Activated CD4-positive, alpha-beta T cell treated with anti-CD3 and anti-CD28 coated beads for 4 hours (primary cell): ENCODE data around the gene PUS3.

ENCODE experiments used
- DNase-seq, 2 donors: peaks; one replicate each; pipeline ENCODE4 v3.0.0-alpha.2; 2020

Gene PUS3, protein sequence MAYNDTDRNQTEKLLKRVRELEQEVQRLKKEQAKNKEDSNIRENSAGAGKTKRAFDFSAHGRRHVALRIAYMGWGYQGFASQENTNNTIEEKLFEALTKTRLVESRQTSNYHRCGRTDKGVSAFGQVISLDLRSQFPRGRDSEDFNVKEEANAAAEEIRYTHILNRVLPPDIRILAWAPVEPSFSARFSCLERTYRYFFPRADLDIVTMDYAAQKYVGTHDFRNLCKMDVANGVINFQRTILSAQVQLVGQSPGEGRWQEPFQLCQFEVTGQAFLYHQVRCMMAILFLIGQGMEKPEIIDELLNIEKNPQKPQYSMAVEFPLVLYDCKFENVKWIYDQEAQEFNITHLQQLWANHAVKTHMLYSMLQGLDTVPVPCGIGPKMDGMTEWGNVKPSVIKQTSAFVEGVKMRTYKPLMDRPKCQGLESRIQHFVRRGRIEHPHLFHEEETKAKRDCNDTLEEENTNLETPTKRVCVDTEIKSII

DNA sequence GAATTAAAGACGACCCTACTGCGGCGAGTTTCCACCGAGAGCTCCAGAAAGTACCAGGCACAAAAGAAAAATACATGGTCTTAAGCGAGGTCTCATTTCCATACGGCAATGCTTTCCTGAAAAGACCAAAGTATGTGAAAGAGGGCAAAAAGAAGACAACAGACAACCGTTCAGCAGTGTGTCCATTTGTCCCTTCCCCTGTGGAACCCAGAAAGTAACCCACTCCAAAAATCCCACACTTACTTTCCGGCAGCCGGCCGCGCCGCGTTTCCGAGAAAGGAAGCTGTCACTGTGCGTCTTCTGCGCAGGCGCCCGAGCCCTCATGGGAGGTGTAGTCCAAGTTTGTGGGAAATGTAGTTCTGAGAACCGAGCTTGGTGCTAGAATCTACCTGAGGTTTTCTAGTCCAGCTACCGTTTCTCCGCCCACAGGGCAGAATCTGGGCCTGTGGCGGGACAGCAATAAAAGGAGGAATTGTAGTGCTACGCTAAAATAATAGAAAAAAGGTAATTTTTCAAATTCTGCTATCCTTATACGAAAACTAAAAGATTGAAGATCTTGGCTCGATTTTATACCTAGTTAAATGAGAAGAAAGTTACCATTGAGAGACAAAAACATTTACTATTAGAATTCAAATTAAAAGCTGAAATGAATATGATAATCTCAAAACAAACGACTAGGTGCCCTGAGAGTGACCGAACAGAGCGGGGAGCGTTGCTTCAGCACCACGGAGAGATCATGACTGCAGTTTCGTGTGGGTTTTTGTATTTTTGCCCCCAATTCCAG is at the start of gene PUS3:
Gene PUS3 (minus strand): TSS at position 280 of the 784 bp plus-strand sequence. CDS start 6,922 bp downstream, outside the sequence.
- DNase-seq = peak; percentile 88 to 89

DNA sequence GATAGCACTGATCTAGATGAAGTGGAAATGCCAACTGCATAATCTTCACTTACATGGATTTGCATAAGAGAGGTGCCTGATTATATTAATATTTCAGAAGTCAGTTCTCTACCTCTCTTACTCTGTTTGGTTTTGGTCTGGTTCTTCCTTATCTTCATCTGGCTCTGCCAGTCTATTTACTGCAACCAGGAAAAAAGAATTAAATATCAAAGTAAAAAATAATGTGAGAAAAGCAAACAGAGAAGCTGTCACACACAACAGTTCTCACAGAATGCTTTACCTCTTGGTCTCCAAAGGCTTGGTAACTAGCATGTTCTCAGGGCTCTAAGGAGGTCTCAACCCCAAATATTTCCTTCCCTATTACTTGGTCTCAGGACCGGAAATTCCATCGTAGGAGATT is 49.6 kb upstream of the PUS3 start:
- DNase-seq = no peak

DNA sequence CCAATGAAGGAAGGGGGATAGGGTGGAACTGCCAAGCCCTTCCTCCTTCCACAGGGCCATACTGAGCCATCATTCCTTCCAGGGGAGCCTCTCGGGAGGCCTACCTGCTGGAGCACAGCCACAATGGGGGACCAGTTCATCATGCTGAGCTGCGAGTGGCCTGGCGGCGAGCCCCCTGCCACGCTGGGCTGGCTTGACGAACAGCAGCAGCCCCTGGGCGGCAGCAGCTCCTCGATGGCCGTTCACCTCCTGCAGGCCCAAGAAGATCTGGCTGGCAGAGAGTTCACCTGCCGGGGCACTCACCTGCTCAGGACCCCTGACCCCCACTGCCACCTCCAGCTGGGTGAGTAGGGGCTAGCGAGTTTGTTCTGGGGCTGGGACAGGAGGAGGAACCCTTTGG is 48.7 kb upstream of the PUS3 start:
- no peak for DNase-seq

DNA sequence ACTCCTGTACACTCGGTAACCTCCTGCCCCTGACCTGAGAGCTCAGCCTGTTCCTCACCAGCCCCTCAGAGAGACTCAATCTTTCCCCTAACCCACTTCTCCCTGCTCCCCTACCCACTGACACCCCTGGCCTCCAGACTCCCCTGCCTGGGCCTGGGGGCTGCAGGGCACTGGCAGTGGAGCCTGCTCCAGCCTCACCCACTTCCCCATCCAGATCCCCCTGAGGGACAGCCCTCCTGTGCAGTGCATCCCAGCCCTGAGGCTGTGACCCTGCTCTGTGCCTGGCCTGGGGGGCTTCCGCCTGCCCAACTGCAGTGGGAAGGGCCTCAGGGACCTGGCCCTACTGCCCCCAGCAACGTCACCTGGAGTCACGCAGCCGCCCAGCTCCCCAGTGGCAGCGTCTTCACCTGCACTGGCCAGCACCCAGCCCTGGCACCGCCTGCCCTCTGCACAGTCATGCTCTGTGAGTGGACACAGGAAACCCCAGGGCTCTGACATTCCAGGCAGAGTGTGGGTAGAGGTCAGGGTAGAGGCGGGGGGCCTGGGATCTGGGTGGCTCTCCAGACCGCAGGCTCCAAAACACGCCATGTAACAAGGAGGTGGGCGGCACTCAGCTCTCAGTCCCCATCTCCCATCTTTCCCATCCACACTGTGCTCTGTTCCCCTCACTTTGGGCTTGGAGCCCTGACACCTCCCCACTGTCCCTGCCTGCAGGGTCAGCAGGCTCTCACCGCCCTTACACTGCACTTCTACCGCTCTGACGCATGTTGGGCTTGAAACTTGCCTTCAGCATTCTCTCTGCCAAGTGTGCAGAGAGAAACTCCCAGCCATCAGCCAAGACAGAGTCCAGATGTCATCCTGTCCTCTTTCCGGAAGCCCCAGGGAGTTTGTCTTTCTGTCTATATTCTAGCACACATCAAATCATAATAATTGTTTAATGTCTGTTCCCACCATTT is 48.0 kb upstream of the PUS3 start:
- DNase-seq = no peak

DNA sequence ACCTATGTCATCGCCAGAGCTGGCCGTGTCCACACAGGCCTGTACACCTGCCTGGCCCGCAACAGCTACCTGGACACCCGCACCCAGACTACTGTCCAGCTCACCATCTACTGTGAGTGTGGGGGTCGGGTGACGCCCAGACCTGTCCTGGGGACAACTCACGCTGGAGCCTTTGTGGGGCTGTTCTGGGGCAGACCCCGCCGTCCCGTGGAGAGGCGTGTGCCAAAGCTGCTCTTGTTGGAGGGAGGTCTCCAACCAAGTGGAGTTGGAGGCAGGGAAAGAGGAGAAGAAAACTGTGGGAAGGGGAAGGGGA is 47.1 kb upstream of the PUS3 start:
- no peak for DNase-seq

DNA sequence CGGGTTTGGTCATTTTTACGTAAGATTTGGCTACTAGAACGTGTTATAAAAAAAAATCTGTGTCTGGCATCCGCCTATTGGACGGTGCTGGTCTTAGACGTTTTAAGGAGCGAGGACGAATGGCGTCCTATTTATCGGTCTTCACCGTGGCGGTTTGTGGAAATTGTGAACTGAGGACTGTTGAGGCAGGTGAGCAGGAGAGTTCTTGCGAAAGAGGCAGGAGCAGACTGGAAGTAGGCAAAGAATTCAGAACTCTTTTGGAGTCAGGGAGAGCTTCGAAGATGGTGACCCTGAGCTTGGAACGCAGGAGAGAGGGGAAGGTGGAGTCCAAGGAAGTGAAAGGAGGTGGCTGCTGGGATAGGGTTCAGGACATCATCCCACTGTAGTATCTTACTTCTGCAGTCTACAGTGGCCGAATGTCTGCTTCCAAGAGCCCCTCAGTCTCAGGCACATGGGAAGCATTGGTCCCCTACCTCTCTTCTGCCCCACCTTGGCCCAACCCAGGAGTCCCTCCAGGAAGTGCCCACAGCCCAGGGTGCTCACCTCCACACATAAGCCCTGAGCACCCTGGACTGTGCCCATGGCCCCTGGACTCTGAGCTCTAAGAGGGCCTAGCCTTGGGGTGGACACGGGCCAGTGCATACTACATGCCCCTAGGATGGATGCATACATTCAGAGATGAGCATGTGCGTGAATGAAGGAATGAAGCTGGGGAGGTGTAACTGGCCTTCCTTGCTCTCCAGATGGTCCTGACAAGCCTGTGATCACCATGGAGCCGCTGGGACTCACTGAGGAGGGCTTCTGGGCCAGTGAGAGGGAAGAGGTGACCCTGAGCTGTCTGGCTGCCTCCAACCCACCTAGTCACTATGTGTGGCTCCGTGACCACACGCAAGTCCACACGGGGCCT is 46.5 kb upstream of the PUS3 start:
- no peak for DNase-seq

DNA sequence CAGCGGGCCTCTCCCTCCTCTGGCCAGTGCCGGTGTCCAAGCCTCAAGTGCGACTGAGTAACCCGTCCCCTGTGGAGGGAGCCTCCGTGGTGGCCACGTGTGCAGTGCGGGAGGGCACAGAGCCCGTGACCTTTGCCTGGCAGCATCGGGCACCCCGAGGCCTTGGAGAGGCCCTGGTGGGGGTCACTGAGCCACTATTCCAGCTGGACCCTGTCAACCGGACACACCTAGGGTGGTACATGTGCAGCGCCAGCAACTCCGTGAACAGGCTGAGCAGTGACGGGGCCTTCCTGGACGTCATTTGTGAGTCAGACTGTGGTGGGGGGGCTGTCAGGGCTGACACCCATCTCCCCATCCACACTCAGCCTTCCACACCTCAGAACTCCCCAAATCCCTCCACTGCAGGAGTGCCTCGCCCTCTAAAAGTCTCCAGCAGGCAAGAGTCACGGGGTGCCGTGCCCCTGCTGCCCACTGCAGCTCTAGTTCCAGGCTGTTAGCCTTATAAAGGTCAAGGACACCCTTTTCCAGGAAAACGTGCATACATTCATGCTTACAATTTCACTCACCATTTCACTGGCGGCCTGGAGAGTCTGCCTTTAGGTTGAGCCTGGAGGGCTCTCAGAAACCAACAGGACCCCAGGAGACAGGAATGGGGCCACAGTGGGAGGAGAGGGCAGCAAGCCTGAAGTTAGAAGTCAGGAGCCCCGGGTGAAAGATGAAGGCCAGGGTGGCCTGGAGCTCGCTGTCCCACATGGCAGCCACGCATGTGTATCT is 45.5 kb upstream of the PUS3 start:
- DNase-seq = no peak

DNA sequence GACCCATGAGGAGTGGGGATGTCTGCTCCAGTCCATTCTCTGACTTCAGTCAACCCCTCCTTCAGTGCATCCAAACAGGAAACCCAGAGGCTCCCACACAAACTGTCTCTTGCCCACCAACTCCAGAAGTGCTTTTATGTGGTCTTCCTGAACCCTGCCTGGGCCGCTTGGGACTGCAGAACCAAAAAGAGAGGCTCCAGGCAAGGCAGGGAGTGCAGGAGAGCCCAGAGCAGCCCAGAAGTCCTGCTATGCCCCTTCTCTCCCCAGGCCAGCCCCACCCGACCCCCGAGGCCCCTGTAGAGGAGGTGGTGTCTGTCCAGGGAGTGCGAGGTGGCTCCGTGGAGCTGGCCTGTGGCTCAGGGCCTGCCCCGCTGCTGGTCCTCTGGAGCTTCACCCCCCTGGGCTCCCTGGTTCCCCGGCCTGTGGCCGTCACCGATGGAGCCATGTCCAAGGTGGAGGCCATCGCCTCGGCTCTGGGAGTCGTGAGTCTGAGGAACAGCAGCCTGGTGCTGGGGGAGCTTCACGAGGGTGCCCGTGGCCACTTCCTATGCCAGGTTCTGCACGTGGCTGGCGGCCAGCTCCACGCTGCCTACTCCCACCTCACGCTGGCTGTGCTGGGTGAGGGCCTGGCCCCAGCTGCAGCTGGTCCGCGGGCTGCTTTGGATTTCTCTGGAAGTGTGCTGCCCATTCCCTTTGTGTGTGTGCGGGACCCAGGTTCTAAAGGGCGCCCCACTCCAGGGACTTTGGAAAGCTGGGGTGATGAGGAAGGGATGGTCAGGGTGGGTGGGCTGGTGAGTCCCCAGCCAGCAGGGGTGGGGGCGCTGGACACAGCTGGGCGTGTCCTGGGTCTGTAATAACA is 44.6 kb upstream of the PUS3 start:
- DNase-seq = no peak

DNA sequence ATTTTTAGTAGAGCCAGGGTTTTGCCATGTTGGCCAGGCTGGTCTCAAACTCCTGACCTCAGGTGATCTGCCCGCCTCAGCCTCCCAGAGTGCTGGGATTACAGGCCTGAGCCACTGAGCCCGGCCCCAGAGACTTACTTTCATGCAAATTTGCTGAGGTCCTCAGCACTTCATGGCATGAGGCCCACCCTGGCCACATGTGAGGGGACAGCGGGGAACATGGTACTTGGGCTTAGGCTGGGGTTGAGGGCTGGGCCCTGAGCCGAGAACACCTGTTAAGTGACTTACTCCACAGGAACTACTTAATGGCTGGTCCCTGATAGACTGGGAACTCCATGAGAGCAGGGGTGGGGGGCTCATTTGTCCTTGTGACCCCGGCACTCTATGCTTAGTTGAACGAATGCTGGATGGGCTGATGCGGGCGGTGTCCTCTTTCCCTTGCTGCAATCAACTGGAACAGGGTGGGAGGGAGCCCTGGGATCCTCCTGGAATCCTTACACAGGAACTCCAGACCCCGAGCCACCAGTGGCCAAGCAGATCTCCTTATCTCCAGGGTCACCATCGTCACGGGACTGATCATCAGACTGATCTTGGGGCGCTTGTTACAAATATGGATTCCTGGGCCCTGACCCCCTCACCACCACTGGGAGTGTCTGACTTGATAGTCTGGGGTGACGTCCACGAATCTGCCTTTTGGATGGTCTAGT is 43.9 kb upstream of the PUS3 start:
- no peak for DNase-seq

DNA sequence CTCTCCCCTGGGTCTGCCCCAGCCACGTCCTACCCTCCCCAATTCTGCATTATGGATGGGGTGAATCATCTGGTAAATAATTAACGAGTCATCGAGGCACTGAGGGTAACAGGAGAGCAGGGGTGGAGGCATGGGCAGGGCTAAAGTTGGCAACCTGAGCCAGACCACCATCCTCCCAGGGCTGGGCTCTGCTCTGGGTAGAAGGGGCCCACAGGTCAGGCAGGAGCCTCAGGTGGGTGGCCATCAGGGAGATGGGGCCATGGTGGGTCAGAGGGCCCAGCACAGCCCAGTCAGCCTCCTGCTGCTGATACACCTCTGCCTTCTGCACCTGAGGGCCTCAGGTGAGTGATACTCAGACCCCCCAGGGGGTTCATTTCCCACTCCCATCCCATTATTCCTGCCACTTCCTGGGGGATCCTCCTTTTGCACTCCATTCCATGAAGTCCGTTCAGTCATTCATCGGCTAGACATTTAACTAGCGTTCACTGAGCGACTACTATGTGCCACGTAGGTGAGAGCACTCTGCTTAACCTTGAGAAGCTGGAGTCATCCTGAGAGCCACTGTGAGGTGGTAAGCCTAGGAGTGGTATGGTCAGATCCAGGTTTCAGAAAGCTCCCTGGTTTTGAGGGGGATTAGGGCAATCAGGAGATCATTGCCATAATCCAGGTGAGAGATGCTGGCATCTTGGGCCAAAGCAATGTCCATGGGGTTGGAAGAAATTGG is 43.0 kb upstream of the PUS3 start, which contains the start of gene VSIG10L2:
Gene VSIG10L2 (plus strand): TSS at position 248 of the 724 bp plus-strand sequence. CDS start 12 bp downstream, at position 260.
- no peak for DNase-seq

DNA sequence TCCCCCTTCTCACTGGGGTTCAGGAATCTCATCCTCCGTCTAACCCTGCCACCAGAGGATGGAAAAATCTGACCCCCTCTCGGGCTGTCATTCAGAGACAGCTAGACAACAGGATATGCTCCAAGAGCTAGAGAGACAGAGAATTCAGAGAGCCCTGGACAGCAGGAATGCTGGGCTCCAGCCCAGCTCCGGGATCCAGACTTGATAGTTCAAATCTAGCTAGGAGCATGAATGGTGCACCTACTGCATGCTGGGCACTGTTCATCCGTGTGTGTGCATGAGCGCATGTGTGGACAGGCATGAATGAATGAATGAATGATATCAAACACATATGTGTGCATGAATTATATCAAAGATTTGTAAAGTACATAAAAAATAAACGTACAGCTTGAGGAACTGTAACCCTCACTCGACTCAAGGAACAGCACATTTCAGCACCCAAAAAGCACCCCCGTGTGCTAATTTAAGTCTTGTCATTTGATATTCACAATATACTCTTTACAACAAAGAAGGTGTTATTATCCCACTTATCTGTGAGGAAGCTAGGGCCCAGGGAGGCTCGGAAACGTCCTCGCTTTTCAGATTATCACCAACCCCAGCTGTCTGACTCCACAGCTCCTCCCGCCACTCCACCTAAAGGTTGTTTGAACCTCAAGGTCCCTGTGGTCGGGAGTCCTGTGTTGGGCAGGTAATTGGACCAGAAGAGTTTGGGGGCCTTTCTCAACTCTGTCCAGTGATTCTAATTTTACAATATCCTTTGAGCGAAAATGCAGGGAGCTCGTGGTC is 42.2 kb upstream of the PUS3 start:
- no peak for DNase-seq

DNA sequence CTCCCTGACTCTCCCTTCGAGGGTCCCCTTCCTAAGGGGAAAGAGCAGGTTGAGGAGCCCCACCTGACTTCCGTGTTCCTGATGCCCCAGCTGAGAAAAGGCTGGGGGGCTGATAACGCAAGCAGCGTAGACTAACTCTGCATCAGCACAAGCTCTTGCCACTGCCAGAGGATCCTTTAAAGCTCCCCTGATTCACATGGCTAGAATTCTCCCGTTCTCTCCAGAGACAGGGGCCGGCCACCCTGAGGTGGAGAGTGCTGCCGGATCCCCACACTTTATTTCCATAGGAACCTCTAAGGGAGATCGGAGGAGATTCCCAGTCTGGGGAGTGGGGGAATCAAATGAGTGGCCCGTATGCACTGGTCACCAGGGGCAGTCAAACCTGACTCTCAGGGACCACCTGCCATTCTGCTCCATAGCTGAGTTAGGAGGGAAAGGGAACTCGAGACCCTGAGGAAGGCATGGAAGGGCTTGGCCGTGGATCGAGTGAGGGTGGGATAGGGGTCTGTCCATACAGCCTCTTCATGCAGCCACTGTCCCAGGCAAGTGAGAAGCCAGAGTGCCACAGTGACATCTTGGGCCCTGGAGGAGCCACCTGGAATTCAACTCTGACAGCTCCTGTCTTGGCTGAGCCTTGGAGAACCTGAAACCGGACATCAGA is 41.5 kb upstream of the PUS3 start:
- DNase-seq = no peak

DNA sequence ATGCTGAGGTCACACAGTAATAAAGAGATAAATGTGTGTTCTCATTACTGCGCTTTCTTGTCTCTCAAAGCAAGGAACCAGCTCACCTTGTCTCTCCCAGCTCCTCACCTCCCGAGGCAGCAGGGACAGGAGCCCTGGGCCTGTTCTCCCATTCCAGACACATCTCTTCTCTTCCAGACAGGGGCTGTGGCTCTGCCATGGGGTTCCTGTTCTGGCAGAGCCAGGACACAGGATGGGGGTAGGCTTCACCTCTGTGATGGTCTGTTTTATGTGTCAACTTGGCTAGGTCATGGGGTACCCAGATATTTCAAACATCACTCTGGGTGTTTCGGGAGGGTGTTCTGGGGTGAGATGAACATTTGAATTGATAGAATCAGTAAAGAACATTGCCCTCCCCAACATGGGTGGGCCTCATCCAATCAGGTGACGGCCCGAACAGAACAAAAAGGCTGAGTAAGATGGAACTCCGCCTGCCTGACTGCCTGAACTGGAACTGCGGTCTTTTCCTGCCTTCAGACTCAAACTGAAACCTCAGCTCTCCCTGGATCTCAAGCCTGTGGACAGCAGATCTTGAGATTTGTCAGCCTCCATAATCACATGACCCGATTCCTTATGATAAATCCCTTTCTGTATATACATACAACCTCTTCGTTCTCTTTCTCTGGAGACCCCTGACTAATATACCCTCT is 40.8 kb upstream of the PUS3 start:
- no peak for DNase-seq

DNA sequence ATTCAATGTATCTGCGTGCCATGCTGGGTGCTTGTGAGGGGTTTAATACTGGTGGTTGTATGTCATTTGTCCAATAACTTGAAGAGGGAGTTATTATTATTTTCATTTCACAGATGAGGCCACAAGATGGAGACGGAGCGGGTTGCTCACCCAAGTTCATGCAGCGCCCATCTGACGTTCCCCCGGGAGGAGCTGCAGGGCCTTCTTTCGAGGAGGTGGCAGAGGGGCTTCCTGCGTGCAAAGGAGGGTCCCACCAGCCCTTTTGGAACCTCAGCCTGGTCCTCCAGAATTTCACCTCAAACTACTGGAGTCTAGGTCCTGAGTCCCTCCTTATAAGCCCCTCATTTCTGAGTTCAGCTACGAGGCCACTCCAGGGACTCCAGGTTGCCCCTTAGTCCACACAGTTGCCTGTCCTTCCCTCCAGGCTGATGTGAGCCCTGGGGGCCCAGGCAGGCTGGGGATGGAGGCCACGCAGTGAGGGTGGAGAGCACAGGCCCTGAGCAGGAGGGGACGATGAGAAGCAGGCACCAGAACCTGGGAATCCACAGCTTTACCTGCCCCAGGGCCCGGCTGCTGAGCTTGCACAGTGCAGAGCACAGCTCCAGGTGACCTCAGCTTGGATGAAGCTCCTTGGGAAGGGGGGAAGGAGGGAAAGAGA is 39.9 kb upstream of the PUS3 start:
- no peak for DNase-seq

DNA sequence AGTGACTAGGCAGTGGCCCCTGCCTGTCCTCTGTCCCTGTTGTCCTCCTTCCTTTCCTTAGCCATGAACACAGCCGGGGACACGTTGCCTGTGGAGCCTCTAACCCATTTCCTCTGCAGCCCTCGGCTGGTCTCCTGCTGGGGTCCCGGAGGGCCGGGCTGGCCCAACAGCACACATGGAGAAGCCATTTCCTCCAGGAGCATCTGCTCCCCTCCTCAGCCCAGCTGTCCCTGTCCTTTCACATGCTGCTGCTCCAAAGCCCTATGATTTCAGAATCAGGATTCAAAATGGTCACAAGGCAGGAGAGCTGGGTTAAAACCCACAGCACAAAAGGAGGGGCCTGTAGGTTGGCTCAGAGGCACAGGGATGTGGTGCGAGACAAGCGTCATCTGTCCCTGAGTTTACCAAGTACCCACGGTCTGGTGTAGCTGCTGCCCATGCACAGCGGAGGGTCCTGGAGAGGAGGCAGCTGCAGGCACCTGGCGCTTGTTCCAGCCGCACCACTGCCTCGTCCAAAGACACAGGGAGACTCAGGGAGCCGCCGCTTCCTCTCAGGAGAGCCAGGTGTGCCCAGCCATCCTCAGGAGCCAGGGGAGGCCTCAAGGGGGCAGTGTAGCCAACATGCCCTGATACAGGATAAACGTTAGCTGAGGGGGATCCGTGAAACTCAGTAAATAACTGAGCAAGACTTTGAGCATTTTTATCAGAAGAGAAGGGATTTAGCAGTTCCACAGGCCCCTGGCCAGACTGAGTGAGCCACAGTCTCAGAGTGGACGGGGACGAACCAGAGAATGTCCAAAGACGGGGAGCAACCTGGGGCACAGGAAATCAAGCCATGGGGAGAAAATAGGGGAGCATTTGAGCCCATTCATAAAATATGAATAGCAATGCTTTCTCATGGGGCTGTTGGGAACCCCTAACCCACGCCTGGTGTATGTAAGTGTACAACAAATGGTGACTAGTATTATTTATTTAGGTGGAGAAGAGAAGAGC is 38.9 kb upstream of the PUS3 start:
- peak; percentile 22 to 43 for DNase-seq
